Spleen (tissue), 11 donors: Measurements from ENCODE around the gene CCL11. TPM values are rescaled to one million over a fixed set of nuclear protein-coding genes. Genes with fewer than 3 reads are reported as not detected.

ENCODE experiments used
- DNase-seq: peaks from one replicate; pipeline ENCODE4 v3.0.0-alpha.2; 2020
- H3K27ac ChIP-seq, 8 donors: fragments of 200-600 bp; sonication (generic) in 7 of 8; 1 replicate in 4 of 8; 2 replicates in 4 of 8; pipeline versions ENCODE4 v1.5.0 to v1.8.0; 2016 to 2021; ENCODE audit warnings: inconsistent platforms in 4 of 8, mild to moderate bottlenecking in 4 of 8, moderate library complexity in 1 of 8
- H3K27me3 ChIP-seq, 7 donors: fragments of 200-600 bp; sonication (generic) in 6 of 7; replicated peaks in 1 of 7; 1 replicate in 4 of 7; 2 replicates in 3 of 7; pipeline versions ENCODE4 v1.5.0 to v1.8.0; 2016 to 2021; ENCODE audit warnings: inconsistent platforms in 3 of 7, mild to moderate bottlenecking in 1 of 7
- H3K36me3 ChIP-seq, 6 donors: fragments of 200-600 bp; sonication (generic) in 5 of 6; 1 replicate in 4 of 6; 2 replicates in 2 of 6; pipeline versions ENCODE4 v1.5.0 to v1.8.0; 2016 to 2021; ENCODE audit warnings: inconsistent platforms in 2 of 6
- H3K4me1 ChIP-seq, 6 donors: fragments of 200-600 bp; sonication (generic) in 5 of 6; 1 replicate in 3 of 6; 2 replicates in 3 of 6; pipeline versions ENCODE4 v1.5.0 to v1.8.0; 2016 to 2021; ENCODE audit warnings: inconsistent platforms in 3 of 6
- H3K4me3 ChIP-seq, 8 donors: fragments of 200-600 bp; sonication (generic) in 7 of 8; 1 replicate in 4 of 8; 2 replicates in 4 of 8; pipeline versions ENCODE4 v1.5.0 to v1.8.0; 2016 to 2021; ENCODE audit warnings: inconsistent platforms in 4 of 8, mild to moderate bottlenecking in 4 of 8, moderate library complexity in 2 of 8
- H3K9me3 ChIP-seq, 8 donors: fragments of 200-600 bp; sonication (generic) in 7 of 8; 1 replicate in 4 of 8; 2 replicates in 4 of 8; pipeline versions ENCODE4 v1.5.0 to v1.8.0; 2016 to 2021; ENCODE audit warnings: inconsistent platforms in 4 of 8
- POLR2A ChIP-seq, 3 donors: fragments of 450-650 bp; IDR thresholded peaks; one replicate each; pipeline ENCODE4 v1.5.1; 2017; ENCODE audit warnings: antibody characterized with exemption in 3 of 3, mild to moderate bottlenecking in 1 of 3
- POLR2AphosphoS5 ChIP-seq, 3 donors: sonication (generic); formaldehyde crosslinking; IDR thresholded peaks; one replicate each; pipeline ENCODE4 v1.5.1; 2017; ENCODE audit warnings: antibody characterized with exemption in 3 of 3
- WGBS, 5 donors: extraction: QIAGEN DNeasy Blood & Tissue Kit in 3 of 5; methylation state at CpG; one replicate each; pipeline versions ENCODE4 v1.1.5 to v1.1.7; 2013 to 2018; 5-methylcytosine and 5-hydroxymethylcytosine counted together
- intact Hi-C: fragments of 100-400 bp; cut with DNase I; formaldehyde crosslinking; loops from one replicate; pipeline ENCODE4 v1.15.0; 2023; ENCODE audit warnings: low total_unique reads
- polyA plus RNA-seq, 3 donors: library from polyadenylated mRNA; stranded (reverse); fragments of 200-250 nt; gene quantifications; one replicate each; pipeline ENCODE4 v1.2.1, GENCODE V29; 2013
- total RNA-seq, 7 donors: library from RNA; depleted of rRNA in 3 of 7; stranded (reverse); fragments of >200 nt in 3 of 7; fragmentation: NEBNext Ultra II Directional in 4 of 7; extraction: Animal tissue kit (Norgen Biotek cat#: 25700) in 4 of 7; gene quantifications; one replicate each; pipeline versions ENCODE4 v1.1.0 to v1.2.1, GENCODE V29; 2016 to 2021
- TF ChIP-seq, protein P1 (sequence below), 11 experiments: fragments of 200-600 bp in 7 of 11; fragments of 450-650 bp in 4 of 11; sonication (generic) in 4 of 11; IDR thresholded peaks in 8 of 11; conservative IDR thresholded peaks in 3 of 11; 1 replicate in 7 of 11; 2 replicates in 4 of 11; pipeline versions ENCODE4 v1.4.0 to v1.8.0; 2016 to 2021; ENCODE audit warnings: antibody characterized with exemption in 11 of 11, inconsistent platforms in 4 of 11, mild to moderate bottlenecking in 1 of 11
- donor health status: healthy with polysubstance abuse.
- donor health status: DM: no; HTN: no; CAD: no; lungs with moderate emphysema.
- donor health status: DM: no; HTN: no; CAD: no.
- donor health status: Bipolar disorder and iron deficiency.
- donor health status: healthy.
- donor health status: DM: no; HTN: no; CAD: no.
- donor health status: DM: yes; HTN: yes; CAD: no.

The CCL11 gene
- total and polyA plus RNA-seq, 10 donors = 0.26 to 1.9 (median 0.60) TPM; not detected in 5

DNA sequence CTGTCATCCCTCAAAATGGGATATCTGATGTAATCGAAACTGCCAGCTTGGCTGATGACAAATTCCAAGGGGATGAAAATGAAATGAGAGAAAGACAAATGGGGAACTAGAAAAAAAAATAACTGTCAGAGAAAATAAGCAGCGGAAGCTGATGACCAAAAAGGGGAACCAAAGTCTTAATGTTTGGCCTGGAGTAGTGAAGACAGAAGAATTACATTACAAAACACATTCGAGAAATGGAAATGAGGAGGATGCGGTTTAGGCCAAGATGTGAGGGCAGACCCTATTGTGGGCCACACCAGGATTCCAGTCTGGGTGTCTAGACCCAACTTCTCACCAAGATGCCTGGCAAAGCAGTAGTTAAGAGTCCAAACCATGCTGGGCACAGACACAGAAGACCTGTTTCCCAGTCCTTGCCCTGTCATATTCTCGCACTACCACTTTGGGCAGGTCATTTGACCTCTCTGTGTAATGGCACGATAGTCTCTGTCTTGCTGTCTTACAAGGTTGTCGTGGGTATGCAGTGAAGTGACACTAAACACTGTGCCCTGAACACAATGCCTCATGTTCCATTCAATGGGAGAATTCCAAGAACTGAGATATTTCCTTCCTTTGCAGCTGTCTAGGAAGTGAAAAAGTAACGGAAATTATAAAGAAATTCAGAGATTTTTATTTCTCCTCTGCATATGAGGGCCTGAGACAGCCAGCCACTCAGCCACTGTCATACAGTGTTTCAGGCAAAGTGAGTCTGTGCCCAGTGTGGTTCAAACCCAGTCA is 42.8 kb upstream of the CCL11 start:
- peaks cover 0 to 7% (median 0%) of the 10 kb centered on the region in 7 donors for H3K27me3 ChIP-seq
- peak overlapping the region in 1 of 8 donors; percentile 36 for H3K4me3 ChIP-seq
- intact Hi-C loops = no loop called here
- WGBS, 5 donors = 27 to 42% (median 33%) methylated on average over 8 of the region's 8 CpGs
- TF ChIP-seq POLR2AphosphoS5 (IDR thresholded peaks at IDR 0.05) (no peak), POLR2A (IDR thresholded peaks at IDR 0.05) (no peak)
- TF ChIP-seq, protein P1, sequence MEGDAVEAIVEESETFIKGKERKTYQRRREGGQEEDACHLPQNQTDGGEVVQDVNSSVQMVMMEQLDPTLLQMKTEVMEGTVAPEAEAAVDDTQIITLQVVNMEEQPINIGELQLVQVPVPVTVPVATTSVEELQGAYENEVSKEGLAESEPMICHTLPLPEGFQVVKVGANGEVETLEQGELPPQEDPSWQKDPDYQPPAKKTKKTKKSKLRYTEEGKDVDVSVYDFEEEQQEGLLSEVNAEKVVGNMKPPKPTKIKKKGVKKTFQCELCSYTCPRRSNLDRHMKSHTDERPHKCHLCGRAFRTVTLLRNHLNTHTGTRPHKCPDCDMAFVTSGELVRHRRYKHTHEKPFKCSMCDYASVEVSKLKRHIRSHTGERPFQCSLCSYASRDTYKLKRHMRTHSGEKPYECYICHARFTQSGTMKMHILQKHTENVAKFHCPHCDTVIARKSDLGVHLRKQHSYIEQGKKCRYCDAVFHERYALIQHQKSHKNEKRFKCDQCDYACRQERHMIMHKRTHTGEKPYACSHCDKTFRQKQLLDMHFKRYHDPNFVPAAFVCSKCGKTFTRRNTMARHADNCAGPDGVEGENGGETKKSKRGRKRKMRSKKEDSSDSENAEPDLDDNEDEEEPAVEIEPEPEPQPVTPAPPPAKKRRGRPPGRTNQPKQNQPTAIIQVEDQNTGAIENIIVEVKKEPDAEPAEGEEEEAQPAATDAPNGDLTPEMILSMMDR (IDR thresholded peaks at IDR 0.05 in 8 of 11, conservative IDR thresholded peaks at IDR 0.05 in 3 of 11) = no peak
- DNase-seq = no peak
- no peaks in the 10 kb centered on the region for H3K9me3 ChIP-seq
- no peaks in the 10 kb centered on the region for H3K36me3 ChIP-seq
- peak overlapping the region in 7 of 8 donors; percentile 72 to 88 (median 85) for H3K27ac ChIP-seq
- peaks cover 36 to 99% (median 82%) of the 10 kb centered on the region in 6 donors for H3K4me1 ChIP-seq

DNA sequence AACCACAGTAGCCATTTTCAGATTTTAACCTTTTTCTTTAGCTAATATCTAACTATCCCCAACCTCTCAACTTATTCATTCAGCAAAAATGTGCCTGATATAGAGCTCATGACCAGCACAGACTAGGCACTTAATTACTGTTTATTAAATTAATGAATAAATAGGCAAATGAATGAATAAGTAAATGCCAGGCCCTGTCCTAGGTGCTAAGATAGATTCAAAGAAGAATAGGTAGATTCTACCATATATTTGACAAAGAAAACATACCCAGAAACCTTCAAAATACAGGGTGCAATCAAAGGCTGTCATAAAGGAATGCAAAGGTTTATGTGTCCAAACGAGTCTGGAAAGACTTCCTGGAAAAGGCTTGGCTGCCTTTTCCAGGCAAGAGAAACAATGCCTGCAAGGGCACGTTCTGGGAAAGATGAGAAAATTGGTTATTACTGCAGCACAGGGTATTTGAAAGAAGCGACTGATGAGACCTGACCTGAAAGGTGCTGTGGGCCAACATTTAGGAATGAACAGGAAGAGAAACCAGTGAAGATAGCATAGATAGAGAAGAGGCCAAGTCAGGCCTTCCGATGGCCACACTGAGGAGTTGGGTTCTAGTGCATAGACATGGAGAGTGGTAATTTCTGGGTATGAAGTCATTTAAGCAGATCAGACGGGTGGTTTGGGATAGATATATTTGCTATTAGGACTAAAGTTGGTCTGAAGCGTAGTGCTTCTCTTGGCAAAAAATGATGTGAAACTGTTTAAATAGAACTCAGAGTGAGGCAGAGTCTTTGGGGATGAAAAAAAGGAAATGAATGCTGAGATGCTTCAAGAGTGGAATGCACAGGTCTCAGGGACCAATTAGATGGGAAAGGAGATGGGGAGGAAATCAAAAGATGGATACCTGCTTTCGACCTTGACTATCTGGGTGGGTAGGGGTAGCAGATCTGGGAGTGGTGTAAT is 41.9 kb upstream of the CCL11 start:
- Histone ChIP-seq H3K27ac (peak overlapping the region in 7 of 8 donors; percentile 72 to 88 (median 85)), H3K27me3 (peaks cover 0 to 7% (median 0%) of the 10 kb centered on the region in 7 donors), H3K4me3 (peak overlapping the region in 1 of 8 donors; percentile 36), H3K4me1 (peaks cover 35 to 98% (median 78%) of the 10 kb centered on the region in 6 donors), H3K9me3 (no peaks in the 10 kb centered on the region), H3K36me3 (no peaks in the 10 kb centered on the region)
- intact Hi-C loops = no loop called here
- 65 to 77% (median 68%) methylated on average over 7 of the region's 7 CpGs for WGBS, 5 donors
- DNase-seq = no peak
- no peak for TF ChIP-seq POLR2A (IDR thresholded peaks at IDR 0.05)
- no peak for TF ChIP-seq POLR2AphosphoS5 (IDR thresholded peaks at IDR 0.05)
- TF ChIP-seq, protein P1 (IDR thresholded peaks at IDR 0.05 in 8 of 11, conservative IDR thresholded peaks at IDR 0.05 in 3 of 11) = no peak

DNA sequence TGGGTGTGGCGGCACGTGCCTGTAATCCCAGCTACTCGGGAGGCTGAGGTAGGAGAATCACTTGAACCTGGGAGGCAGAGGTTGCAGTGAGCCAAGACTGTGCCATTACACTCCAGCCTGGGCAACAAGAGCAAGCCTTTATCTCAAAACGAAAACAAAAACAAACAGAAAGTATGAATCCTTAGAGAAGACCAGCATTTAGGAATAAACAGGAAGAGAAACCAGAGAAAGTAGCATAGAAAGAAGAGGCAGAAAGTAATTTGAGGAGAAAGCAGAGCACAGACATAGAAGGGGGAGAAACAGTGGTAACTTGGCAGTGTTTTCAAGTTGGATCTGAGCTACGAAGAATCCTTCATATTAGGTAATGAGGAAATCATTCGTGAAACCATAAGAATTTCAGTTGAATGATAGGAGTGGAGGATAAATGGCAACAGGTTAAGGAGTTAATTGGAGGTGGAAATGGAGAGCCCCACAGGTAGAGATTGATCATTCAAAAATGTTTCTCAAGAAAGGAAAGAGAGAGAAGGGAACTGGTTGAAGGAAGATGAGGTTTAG is 40.1 kb upstream of the CCL11 start:
- Histone ChIP-seq H3K27ac (peak overlapping the region in 5 of 8 donors; percentile 61 to 88 (median 84)), H3K4me3 (no peak overlapping the region), H3K36me3 (no peaks in the 10 kb centered on the region), H3K4me1 (peaks cover 35 to 99% (median 73%) of the 10 kb centered on the region in 6 donors), H3K27me3 (peaks cover 0 to 7% (median 0%) of the 10 kb centered on the region in 7 donors), H3K9me3 (no peaks in the 10 kb centered on the region)
- WGBS, 5 donors = 70 to 87% (median 74%) methylated on average over 6 of the region's 6 CpGs
- intact Hi-C loops = no loop called here
- DNase-seq = no peak
- TF ChIP-seq, protein P1 (IDR thresholded peaks at IDR 0.05 in 8 of 11, conservative IDR thresholded peaks at IDR 0.05 in 3 of 11) = no peak
- TF ChIP-seq POLR2AphosphoS5 (IDR thresholded peaks at IDR 0.05) (no peak), POLR2A (IDR thresholded peaks at IDR 0.05) (no peak)
